BLaER1 (cell line): ENCODE measurements around the gene PMVK.

Source experiments
- H3K27ac ChIP-seq: shearing (Covaris generic); formaldehyde crosslinking; 2 replicates; pipeline ENCODE4 v1.8.1; 2022
- H3K27me3 ChIP-seq: shearing (Covaris generic); formaldehyde crosslinking; 2 replicates; pipeline ENCODE4 v1.8.1; 2022
- H3K36me3 ChIP-seq: shearing (Covaris generic); formaldehyde crosslinking; 2 replicates; pipeline ENCODE4 v1.8.1; 2022
- H3K4me1 ChIP-seq: shearing (Covaris generic); formaldehyde crosslinking; 2 replicates; pipeline ENCODE4 v1.8.1; 2022
- H3K4me2 ChIP-seq: shearing (Covaris generic); formaldehyde crosslinking; 2 replicates; pipeline ENCODE4 v1.8.1; 2022
- H3K4me3 ChIP-seq: shearing (Covaris generic); formaldehyde crosslinking; 2 replicates; pipeline ENCODE4 v1.8.1; 2022
- H3K9ac ChIP-seq: shearing (Covaris generic); formaldehyde crosslinking; 2 replicates; pipeline ENCODE4 v1.8.1; 2022
- H3K9me3 ChIP-seq: shearing (Covaris generic); formaldehyde crosslinking; 2 replicates; pipeline ENCODE4 v1.8.1; 2022
- H4K20me1 ChIP-seq: shearing (Covaris generic); formaldehyde crosslinking; 2 replicates; pipeline ENCODE4 v1.8.1; 2022
- Cebpa-rat ChIP-seq: shearing (Covaris generic); IDR thresholded peaks from 2 replicates; pipeline ENCODE4 v1.8.1; 2022

The PMVK gene

DNA sequence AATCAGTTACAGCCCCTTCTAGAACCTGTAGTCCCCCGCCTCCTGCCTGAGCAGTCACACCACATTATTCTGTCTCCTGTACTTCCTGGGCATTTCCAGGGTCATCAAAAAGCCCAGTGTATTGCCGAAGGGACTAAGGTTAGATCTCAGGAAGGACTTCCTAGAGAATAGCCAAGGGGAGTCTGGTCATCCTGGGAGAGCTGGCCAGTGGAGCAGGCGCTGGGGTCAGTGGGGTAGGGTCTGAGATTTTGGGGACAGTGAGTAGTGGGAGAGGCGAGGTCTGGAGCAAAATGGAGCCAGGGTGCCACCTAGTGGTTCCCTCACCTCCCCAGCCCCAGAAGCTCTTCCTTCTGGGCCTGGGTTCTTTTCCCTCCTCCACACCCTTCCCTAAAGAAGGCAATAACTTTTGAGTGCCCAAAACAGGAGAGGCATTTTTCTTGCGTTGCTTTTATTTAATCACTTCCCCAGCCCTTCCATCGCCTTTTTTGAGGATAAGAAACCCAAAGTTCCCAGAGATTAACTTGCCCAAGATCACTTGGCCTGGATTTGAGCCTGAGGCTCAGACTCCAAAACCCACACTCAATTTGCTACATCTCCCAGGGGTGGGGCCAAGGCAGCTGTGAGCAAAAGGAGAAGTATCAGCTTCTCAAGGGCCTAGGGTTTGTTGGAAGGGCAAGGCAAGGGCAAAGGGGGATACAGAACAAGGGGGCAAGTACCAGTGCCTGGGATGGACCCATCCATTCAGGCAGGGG, 7.3 kb upstream of the PMVK start:
- no peaks in the 10 kb centered on the region for H3K27me3 ChIP-seq
- H3K4me1 ChIP-seq = peaks cover 97% of the 10 kb centered on the region
- H3K27ac ChIP-seq = peak overlapping the region; percentile 86
- peaks cover 41% of the 10 kb centered on the region for H3K36me3 ChIP-seq
- TF ChIP-seq Cebpa-rat = no peak
- peaks cover 36% of the 10 kb centered on the region for H4K20me1 ChIP-seq
- no peak overlapping the region for H3K4me3 ChIP-seq
- peak overlapping the region; percentile 88 for H3K4me2 ChIP-seq
- H3K9me3 ChIP-seq = no peaks in the 10 kb centered on the region
- peak overlapping the region; percentile 73; the same call in 1 of the 2 replicates for H3K9ac ChIP-seq

DNA sequence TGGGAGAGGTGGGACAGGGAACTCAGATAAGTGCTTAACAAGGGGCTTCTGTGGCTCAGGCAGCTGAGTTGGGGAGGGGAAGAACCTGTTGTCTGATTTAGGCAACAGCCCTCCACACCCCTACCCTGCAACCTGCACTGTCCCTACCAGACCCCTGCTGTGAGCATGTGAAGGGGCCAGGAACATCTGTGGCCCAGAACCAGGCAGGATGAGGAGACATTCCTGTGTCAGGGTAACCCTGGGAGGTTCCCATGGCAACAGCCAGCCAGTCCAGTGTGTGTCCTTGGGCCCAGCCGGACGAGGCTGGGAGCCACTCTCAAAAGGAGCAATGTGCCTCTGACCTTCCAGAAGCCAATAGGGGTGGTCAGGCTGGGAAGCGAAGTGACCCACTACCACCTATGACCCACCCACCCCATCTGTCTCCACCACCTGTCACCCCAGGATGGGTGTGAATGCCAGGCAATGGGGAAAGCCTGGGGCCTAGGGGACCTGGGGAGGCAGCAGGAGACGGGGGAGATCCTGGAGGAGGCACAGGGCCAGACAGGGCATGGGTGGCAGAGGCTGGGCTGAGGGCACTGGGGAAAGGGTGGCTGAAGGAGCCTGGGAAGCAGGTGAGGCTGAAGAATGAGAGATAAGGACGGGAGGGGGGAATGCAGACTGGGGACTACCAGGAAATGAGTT, 5.0 kb upstream of the PMVK start:
- peaks cover 20% of the 10 kb centered on the region for H3K36me3 ChIP-seq
- peaks cover 90% of the 10 kb centered on the region for H3K4me1 ChIP-seq
- H3K9me3 ChIP-seq = no peaks in the 10 kb centered on the region
- TF ChIP-seq Cebpa-rat = no peak
- H4K20me1 ChIP-seq = peaks cover 15% of the 10 kb centered on the region; the same call in 1 of the 2 replicates
- no peak overlapping the region; the same call in 1 of the 2 replicates for H3K4me3 ChIP-seq
- H3K4me2 ChIP-seq = peak overlapping the region; percentile 88
- no peaks in the 10 kb centered on the region for H3K27me3 ChIP-seq
- peak overlapping the region; percentile 57 for H3K9ac ChIP-seq
- peak overlapping the region; percentile 86 for H3K27ac ChIP-seq

DNA sequence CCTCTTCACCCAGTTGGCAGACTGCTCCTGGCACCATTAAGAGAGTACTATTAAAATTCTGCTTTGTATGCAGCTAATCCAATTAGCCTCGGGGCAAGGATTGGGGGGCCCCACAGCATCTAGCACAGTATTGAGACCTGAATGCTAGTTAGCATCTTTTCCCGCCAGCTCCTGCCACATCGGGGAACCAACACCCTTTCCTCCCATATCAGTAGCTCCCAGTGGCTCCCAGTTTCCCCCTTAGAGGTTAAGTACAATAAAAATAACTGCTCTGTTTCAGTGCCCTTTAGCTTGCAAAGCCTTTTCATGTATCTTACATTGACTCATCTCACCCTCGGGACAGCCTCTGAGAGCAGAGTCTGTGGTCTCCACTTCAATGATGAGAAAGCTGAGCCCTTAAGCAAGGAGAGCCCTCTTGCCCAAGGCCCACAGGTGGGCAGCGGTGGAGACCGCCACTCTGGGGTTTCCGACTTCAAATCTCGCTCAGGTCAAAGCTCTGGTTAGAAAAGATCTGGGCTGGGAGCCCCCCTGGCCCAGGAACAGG, 4.2 kb upstream of the PMVK start:
- Histone ChIP-seq H3K9ac (peak overlapping the region; percentile 57; the same call in 1 of the 2 replicates), H3K27me3 (no peaks in the 10 kb centered on the region), H4K20me1 (peaks cover 9% of the 10 kb centered on the region; the same call in 1 of the 2 replicates), H3K4me3 (no peak overlapping the region), H3K36me3 (peaks cover 13% of the 10 kb centered on the region), H3K4me1 (peaks cover 89% of the 10 kb centered on the region), H3K4me2 (peak overlapping the region; percentile 88), H3K9me3 (no peaks in the 10 kb centered on the region), H3K27ac (peak overlapping the region; percentile 86)
- TF ChIP-seq Cebpa-rat = no peak

DNA sequence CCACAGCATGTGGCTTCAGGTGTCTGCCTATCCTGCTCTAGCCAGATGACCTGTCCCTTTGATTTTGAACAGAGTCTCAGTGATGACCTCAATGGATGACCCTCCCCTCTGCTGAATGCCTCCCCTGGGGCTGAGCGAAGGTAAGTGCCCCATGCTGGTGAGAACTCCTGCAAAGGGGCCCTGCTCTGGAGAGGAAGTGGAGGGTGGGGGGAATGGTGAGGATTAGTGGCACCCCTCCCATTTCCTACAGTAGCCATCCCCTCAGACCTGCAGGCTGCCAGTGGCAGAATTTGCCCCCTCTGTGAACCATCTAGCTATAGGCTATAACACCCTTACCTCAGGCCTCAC, 3.7 kb upstream of the PMVK start:
- H3K27me3 ChIP-seq = no peaks in the 10 kb centered on the region
- H3K4me1 ChIP-seq = peaks cover 89% of the 10 kb centered on the region
- no peaks in the 10 kb centered on the region for H3K9me3 ChIP-seq
- H3K27ac ChIP-seq = peak overlapping the region; percentile 86
- peaks cover 4% of the 10 kb centered on the region; the same call in 1 of the 2 replicates for H4K20me1 ChIP-seq
- no peak overlapping the region for H3K4me3 ChIP-seq
- H3K36me3 ChIP-seq = peaks cover 7% of the 10 kb centered on the region
- peak overlapping the region; percentile 88 for H3K4me2 ChIP-seq
- H3K9ac ChIP-seq = no peak overlapping the region
- no peak for TF ChIP-seq Cebpa-rat

DNA sequence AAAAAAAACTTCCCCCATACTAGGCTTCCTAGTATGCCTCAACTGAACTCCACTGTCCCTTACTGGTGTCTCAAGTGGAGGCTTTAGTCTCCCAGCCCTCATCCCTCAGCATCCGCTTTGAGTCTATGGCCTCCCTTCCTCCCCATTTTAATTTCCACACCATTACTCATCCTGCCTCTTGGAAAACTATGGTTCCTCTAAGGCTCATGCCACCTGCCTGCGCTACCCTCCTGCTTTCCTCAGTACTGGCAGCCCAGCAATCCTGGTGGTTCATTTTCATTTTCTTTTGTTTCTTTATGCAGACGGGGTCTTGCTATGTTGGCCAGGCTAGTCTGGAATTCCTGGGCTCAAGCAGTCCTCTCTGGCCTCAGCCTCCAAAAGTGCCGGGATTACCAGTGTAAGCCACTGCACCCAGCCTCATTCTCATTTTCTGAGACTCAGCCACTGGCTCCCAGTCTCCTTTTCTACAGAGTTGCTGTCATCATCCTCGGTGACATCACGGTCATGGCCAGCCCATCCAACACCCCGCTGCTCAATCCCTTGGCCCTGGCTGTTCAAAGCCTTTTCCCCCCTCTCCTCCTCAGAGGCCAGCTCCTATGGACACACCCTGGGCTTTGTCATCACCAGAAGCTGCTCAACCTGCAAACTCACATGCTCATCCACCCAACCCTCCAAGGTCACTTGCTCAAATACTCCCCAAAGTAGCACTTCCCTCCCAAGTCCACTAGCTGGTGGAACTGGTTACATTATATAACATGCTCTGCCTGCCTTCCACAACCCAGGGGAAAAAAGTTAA, 2.3 kb upstream of the PMVK start:
- peak overlapping the region; percentile 88 for H3K4me2 ChIP-seq
- H3K27me3 ChIP-seq = no peaks in the 10 kb centered on the region
- no peak for TF ChIP-seq Cebpa-rat
- H3K4me1 ChIP-seq = peaks cover 83% of the 10 kb centered on the region
- H4K20me1 ChIP-seq = no peaks in the 10 kb centered on the region
- H3K9ac ChIP-seq = 0 out of 2 replicates have a peak overlapping the region, but pooled peaks have one; percentile 94
- no peaks in the 10 kb centered on the region for H3K36me3 ChIP-seq
- H3K4me3 ChIP-seq = no peak overlapping the region
- H3K27ac ChIP-seq = peak overlapping the region; percentile 98
- no peaks in the 10 kb centered on the region for H3K9me3 ChIP-seq

DNA sequence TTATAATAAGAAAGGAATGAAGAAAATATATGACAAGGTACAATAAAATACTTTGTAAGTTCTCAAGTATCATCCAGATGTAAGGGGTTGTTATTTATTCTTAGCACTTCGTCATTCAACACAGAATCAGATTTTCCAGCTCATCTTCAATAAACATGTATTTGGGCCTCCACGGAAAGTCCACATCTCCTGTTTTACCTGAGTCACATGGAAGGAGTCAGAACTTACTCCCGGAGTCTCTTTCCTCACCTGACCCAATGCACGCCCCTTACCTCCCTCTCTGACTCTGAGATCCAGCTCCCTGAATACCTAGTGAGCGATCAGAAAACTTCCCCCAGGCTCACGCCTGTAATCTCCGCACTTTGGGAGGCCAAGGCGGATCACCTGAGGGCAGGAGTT, 1.5 kb upstream of the PMVK start:
- Histone ChIP-seq H3K4me2 (peak overlapping the region; percentile 88), H3K36me3 (no peaks in the 10 kb centered on the region), H3K4me3 (peak overlapping the region; percentile 76), H3K9ac (peak overlapping the region; percentile 94), H3K4me1 (peaks cover 75% of the 10 kb centered on the region), H3K27ac (peak overlapping the region; percentile 98), H4K20me1 (no peaks in the 10 kb centered on the region), H3K27me3 (no peaks in the 10 kb centered on the region), H3K9me3 (no peaks in the 10 kb centered on the region)
- no peak for TF ChIP-seq Cebpa-rat

DNA sequence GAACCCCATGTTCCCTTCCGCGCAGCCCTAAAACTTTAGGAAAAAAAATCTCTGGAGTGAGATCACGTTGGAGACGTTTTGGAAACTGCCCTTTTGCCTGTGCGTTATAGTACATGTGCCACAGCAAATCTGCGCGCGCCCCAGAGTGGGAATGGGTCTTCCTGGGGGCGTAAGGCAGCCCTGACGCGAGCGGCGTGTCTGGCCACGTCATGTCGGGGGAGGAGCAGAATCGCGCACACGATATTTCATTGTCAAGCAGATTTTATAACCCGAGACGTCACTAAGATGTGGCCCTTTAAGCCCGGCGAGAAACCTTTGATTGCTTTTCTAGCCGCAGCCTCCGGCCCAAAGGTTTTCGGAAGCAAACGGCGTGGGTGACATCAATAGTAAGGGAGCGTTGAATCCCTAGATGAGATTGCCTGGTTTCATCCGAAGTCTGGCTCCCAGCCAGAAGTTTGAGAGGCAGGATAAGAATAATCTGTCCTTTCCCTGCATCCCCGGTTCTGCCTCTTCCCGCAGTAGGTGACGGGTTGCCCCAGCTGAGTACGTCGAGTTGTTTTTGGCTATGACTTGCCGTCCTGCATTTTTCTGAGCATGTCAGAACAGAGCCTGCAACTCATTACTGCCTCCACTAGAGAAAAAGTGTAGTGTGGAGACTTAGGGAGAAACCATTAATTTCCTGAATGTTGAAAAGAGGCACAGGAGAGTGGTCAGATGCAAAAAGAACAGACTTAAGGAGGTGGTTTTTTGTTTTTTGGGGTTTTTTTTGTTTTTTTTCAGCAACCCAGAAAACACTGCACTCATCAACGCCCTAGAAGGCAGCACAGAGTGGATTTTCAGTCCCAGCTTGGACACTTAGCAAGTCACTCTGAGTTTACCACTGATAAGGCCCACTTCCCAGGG, 817 bp upstream of the PMVK start:
- peak overlapping the region; percentile 98 for H3K27ac ChIP-seq
- no peaks in the 10 kb centered on the region for H3K9me3 ChIP-seq
- no peaks in the 10 kb centered on the region for H4K20me1 ChIP-seq
- TF ChIP-seq Cebpa-rat = no peak
- H3K4me2 ChIP-seq = peak overlapping the region; percentile 88
- no peaks in the 10 kb centered on the region for H3K27me3 ChIP-seq
- peaks cover 68% of the 10 kb centered on the region for H3K4me1 ChIP-seq
- peak overlapping the region; percentile 94 for H3K9ac ChIP-seq
- peaks cover 3% of the 10 kb centered on the region for H3K36me3 ChIP-seq
- peak overlapping the region; percentile 76 for H3K4me3 ChIP-seq

DNA sequence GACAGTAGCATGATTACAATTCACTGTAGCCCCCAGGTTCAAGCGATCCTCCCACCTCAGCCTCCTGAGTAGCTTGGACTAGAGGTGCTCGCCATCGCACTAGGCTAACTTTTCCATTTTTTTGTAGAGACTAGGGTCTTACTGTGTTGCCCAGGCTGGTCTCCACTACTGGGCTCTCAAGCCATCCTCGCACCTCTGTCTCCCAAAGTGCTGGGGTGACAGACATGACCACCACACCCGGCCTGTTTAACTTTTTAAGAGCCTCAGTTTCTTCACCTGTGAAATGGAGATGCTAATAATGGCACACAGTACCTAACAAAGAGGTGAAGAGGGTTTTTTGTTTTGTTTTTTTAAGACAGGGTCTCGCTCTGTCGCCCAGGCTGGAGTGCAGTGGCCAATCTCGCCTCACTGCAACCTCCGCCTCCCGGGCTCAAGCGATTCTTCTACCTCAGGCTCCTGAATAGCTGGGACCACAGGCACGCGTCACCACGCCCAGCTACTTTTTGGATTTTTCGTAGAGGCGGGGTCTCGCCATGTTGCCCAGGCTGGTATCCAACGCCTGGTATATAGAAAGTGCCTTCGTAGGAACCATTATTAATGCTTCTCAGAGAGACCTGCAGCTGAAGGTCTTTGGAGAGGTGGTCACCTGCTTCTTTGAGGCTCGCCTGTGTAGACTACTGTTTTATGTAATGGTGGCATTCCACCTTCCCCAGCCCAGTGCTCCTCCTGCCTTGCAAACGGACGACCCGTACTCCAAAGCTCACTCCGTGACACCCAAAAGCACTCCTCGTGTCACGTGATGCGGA, 567 bp downstream of the PMVK start:
- peak overlapping the region; percentile 88 for H3K4me2 ChIP-seq
- no peak for TF ChIP-seq Cebpa-rat
- peaks cover 54% of the 10 kb centered on the region for H3K4me1 ChIP-seq
- H3K27me3 ChIP-seq = no peaks in the 10 kb centered on the region
- H3K27ac ChIP-seq = peak overlapping the region; percentile 98
- H3K36me3 ChIP-seq = peaks cover 16% of the 10 kb centered on the region
- peak overlapping the region; percentile 76 for H3K4me3 ChIP-seq
- peak overlapping the region; percentile 94 for H3K9ac ChIP-seq
- H3K9me3 ChIP-seq = no peaks in the 10 kb centered on the region
- H4K20me1 ChIP-seq = no peaks in the 10 kb centered on the region
